Globus pallidus (tissue), 1 donor: ENCODE measurements around the gene CAPN10.

Experiments used
- DNase-seq: peaks from one replicate; pipeline ENCODE4 v3.0.0-alpha.2; 2015; ENCODE audit warnings: low spot score

The CAPN10 gene

GRCh38 chr2:240637901-240638345 lies 51.4 kb downstream of the CAPN10 start:
- DNase-seq: no peak

GRCh38 chr2:240638512-240639160 lies 52.1 kb downstream of the CAPN10 start:
- DNase-seq: no peak

GRCh38 chr2:240639566-240639965 lies 53.0 kb downstream of the CAPN10 start:
- no peak for DNase-seq

GRCh38 chr2:240640939-240641338 lies 54.4 kb downstream of the CAPN10 start:
- no peak for DNase-seq

- no peak for DNase-seq
These were observed 55.7 kb downstream of the CAPN10 start for GRCh38 chr2:240642061-240642805.

GRCh38 chr2:240642806-240643092 lies 56.2 kb downstream of the CAPN10 start:
- DNase-seq: no peak

GRCh38 chr2:240643093-240643810 lies 56.7 kb downstream of the CAPN10 start:
- DNase-seq: no peak

- no peak for DNase-seq
These were observed 57.2 kb downstream of the CAPN10 start for GRCh38 chr2:240643811-240644150.

- DNase-seq: no peak
These were observed 57.7 kb downstream of the CAPN10 start for GRCh38 chr2:240644171-240644651.

GRCh38 chr2:240644859-240645301 lies 58.3 kb downstream of the CAPN10 start:
- DNase-seq: no peak

- DNase-seq: no peak
These were observed 58.8 kb downstream of the CAPN10 start for GRCh38 chr2:240645346-240645745.

- no peak for DNase-seq
These were observed 59.3 kb downstream of the CAPN10 start for GRCh38 chr2:240645801-240646175.

- no peak for DNase-seq
These were observed 59.8 kb downstream of the CAPN10 start for GRCh38 chr2:240646176-240646899.

- no peak for DNase-seq
These were observed 60.5 kb downstream of the CAPN10 start for GRCh38 chr2:240646900-240647502.

- DNase-seq: no peak
These were observed 61.1 kb downstream of the CAPN10 start for GRCh38 chr2:240647503-240648154.

- DNase-seq: no peak
These were observed 61.7 kb downstream of the CAPN10 start for GRCh38 chr2:240648155-240648649.
